ENCODE measurements around the gene RARRES2.

The RARRES2 gene

DNA sequence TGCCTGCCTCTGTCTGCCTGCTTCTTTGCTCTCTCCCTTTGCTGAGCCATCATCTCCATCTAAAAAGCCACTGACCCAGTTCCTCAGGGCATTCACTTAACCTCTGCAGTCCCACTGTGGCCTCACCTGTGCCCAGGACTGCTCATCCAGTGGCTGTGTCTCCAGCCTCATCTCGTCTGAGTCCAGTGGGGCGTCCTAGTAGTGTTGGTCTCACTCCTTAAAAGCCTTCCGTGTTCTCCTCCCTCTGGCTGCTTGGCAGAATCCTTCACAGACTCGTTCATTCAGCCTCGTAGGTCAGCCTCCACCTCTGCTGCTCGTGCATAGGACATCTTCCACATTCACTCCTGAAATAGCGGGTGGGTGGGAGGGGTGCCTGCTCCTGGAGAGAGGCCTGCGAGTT, 7.3 kb downstream of the RARRES2 start:
- Histone ChIP-seq H3K9me2 (replicated peaks; ENCODE audit: insufficient read depth, low read length) (no peaks in the 10 kb centered on the region), H2AFZ (ENCODE audit: low read depth, low read length, severe bottlenecking) (no peak overlapping the region), H3K79me2 (ENCODE audit: insufficient read depth, low read length) (no peaks in the 10 kb centered on the region), H3K4me2 (ENCODE audit: low read depth, low read length, poor library complexity, severe bottlenecking) (no peak overlapping the region), H3K36me3 (ENCODE audit: low read length) (no peaks in the 10 kb centered on the region), H4K20me1 (ENCODE audit: low read depth, low read length) (no peaks in the 10 kb centered on the region), H3K27ac (ENCODE audit: low read depth, low read length) (no peak overlapping the region), H3F3A (ENCODE audit: insufficient read depth) (no peaks in the 10 kb centered on the region), H3K4me3 (ENCODE audit: insufficient read depth, low read length, poor library complexity, severe bottlenecking) (no peak overlapping the region), H3K27me3 (ENCODE audit: low read length) (no peaks in the 10 kb centered on the region), H3K9me3 (ENCODE audit: insufficient read depth, low read length) (no peaks in the 10 kb centered on the region), H3K9ac (ENCODE audit: low read length) (no peak overlapping the region)
- TF ChIP-seq EZH2phosphoT487 (conservative IDR thresholded peaks at IDR 0.05; ENCODE audit: low read length), result no peak
- TF ChIP-seq CTCF (IDR thresholded peaks at IDR 0.05; ENCODE audit: insufficient read depth, low read length, poor library complexity, severe bottlenecking), result no peak

- H3K79me2 ChIP-seq (ENCODE audit: insufficient read depth, low read length), result no peaks in the 10 kb centered on the region
These were observed 7.8 kb downstream of the RARRES2 start for GRCh38 chr7:150333659-150334058.

GRCh38 chr7:150332852-150333635, 8.4 kb downstream of the RARRES2 start:
- H2AFZ ChIP-seq (ENCODE audit: low read depth, low read length, severe bottlenecking), result no peak overlapping the region
- H3K4me3 ChIP-seq (ENCODE audit: insufficient read depth, low read length, poor library complexity, severe bottlenecking), result no peak overlapping the region
- H3K9me3 ChIP-seq (ENCODE audit: insufficient read depth, low read length), result no peaks in the 10 kb centered on the region
- H3K27me3 ChIP-seq (ENCODE audit: low read length), result no peaks in the 10 kb centered on the region
- H3K4me2 ChIP-seq (ENCODE audit: low read depth, low read length, poor library complexity, severe bottlenecking), result no peak overlapping the region
- H3K79me2 ChIP-seq (ENCODE audit: insufficient read depth, low read length), result no peaks in the 10 kb centered on the region
- H3K9me2 ChIP-seq (replicated peaks; ENCODE audit: insufficient read depth, low read length), result no peaks in the 10 kb centered on the region
- no peaks in the 10 kb centered on the region for H3K36me3 ChIP-seq (ENCODE audit: low read length)
- TF ChIP-seq CTCF (IDR thresholded peaks at IDR 0.05; ENCODE audit: insufficient read depth, low read length, poor library complexity, severe bottlenecking) (no peak), EZH2phosphoT487 (conservative IDR thresholded peaks at IDR 0.05; ENCODE audit: low read length) (no peak)
- H4K20me1 ChIP-seq (ENCODE audit: low read depth, low read length), result no peaks in the 10 kb centered on the region
- no peak overlapping the region for H3K27ac ChIP-seq (ENCODE audit: low read depth, low read length)
- no peak overlapping the region for H3K9ac ChIP-seq (ENCODE audit: low read length)
- no peaks in the 10 kb centered on the region for H3F3A ChIP-seq (ENCODE audit: insufficient read depth)

More at GRCh38 chr7:150333659-150334058, 7.8 kb downstream of the RARRES2 start:
- Histone ChIP-seq H3K4me3 (ENCODE audit: insufficient read depth, low read length, poor library complexity, severe bottlenecking) (no peak overlapping the region), H3K9me3 (ENCODE audit: insufficient read depth, low read length) (no peaks in the 10 kb centered on the region), H3K4me2 (ENCODE audit: low read depth, low read length, poor library complexity, severe bottlenecking) (no peak overlapping the region), H3K27me3 (ENCODE audit: low read length) (no peaks in the 10 kb centered on the region), H3K9me2 (replicated peaks; ENCODE audit: insufficient read depth, low read length) (no peaks in the 10 kb centered on the region), H3K9ac (ENCODE audit: low read length) (no peak overlapping the region), H3K27ac (ENCODE audit: low read depth, low read length) (no peak overlapping the region), H3K36me3 (ENCODE audit: low read length) (no peaks in the 10 kb centered on the region), H4K20me1 (ENCODE audit: low read depth, low read length) (no peaks in the 10 kb centered on the region), H3F3A (ENCODE audit: insufficient read depth) (no peaks in the 10 kb centered on the region), H2AFZ (ENCODE audit: low read depth, low read length, severe bottlenecking) (no peak overlapping the region)
- TF ChIP-seq EZH2phosphoT487 (conservative IDR thresholded peaks at IDR 0.05; ENCODE audit: low read length), result no peak
- TF ChIP-seq CTCF (IDR thresholded peaks at IDR 0.05; ENCODE audit: insufficient read depth, low read length, poor library complexity, severe bottlenecking), result no peak

All from SU-DHL-6 (cell line).